HFFc6 (cell line): Measurements from ENCODE around the gene TMEM184A. TPM values are rescaled to one million over a fixed set of nuclear protein-coding genes. Genes with fewer than 3 reads are reported as not detected.

Experiments used
- DNase-seq: peaks from one replicate; pipeline ENCODE4 v3.0.0-alpha.2; 2018
- H3K27ac Mint-ChIP-seq: 2 replicates; pipeline ENCODE4 v1.8.0; 2020; ENCODE audit warnings: mild to moderate bottlenecking, mixed read lengths
- H3K27me3 Mint-ChIP-seq: 2 replicates; pipeline ENCODE4 v1.8.0; 2021; ENCODE audit warnings: mild to moderate bottlenecking, moderate library complexity, mixed read lengths; ENCODE audit not compliant: insufficient read depth
- H3K36me3 Mint-ChIP-seq: 2 replicates; pipeline ENCODE4 v1.8.0; 2021; ENCODE audit warnings: low read depth, mixed read lengths
- H3K4me1 Mint-ChIP-seq: 2 replicates; pipeline ENCODE4 v1.8.0; 2020; ENCODE audit warnings: low read depth, mixed read lengths
- H3K4me3 Mint-ChIP-seq: 2 replicates; pipeline ENCODE4 v1.8.0; 2020; ENCODE audit warnings: mild to moderate bottlenecking, moderate library complexity, mixed read lengths
- H3K9me3 Mint-ChIP-seq: 2 replicates; pipeline ENCODE4 v1.8.0; 2020; ENCODE audit warnings: mild to moderate bottlenecking, mixed read lengths
- CTCF ChIP-seq: fragments of 200-600 bp; sonication (generic); IDR thresholded peaks from 2 replicates; pipeline ENCODE4 v1.5.0; 2021; ENCODE audit warnings: antibody characterized with exemption, mild to moderate bottlenecking
- total RNA-seq, 6 experiments: library from RNA; stranded (reverse); fragmentation: NEBNext Ultra II Directional; extraction: Animal tissue kit (Norgen Biotek cat#: 25700); gene quantifications; 2 replicates in 1 of 6; 3 replicates in 5 of 6; pipeline ENCODE4 v1.2.3, GENCODE V29; 2021

TMEM184A gene
- total RNA-seq, 6 experiments from 2014 or later = 0.79 to 2.0 (median 1.5) TPM

- H3K36me3 Mint-ChIP-seq = no peaks in the 10 kb centered on the region
Observed at GRCh38 chr7:1599640-1600395, 43.8 kb upstream of the TMEM184A start.

GRCh38 chr7:1598961-1599639, 43.1 kb upstream of the TMEM184A start:
- Mint-ChIP-seq H3K36me3 (no peaks in the 10 kb centered on the region), H3K9me3 (no peaks in the 10 kb centered on the region), H3K4me3 (no peak overlapping the region), H3K27me3 (peaks cover 57% of the 10 kb centered on the region), H3K4me1 (no peaks in the 10 kb centered on the region), H3K27ac (no peak overlapping the region)
- DNase-seq = no peak
- TF ChIP-seq CTCF = no peak

More at GRCh38 chr7:1599640-1600395, 43.8 kb upstream of the TMEM184A start:
- Mint-ChIP-seq H3K4me1 (no peaks in the 10 kb centered on the region), H3K9me3 (no peaks in the 10 kb centered on the region), H3K4me3 (no peak overlapping the region), H3K27me3 (peaks cover 57% of the 10 kb centered on the region), H3K27ac (no peak overlapping the region)
- no peak for DNase-seq
- TF ChIP-seq CTCF = no peak

GRCh38 chr7:1598286-1598685, 42.3 kb upstream of the TMEM184A start:
- no peak overlapping the region for H3K27ac Mint-ChIP-seq
- H3K9me3 Mint-ChIP-seq = no peaks in the 10 kb centered on the region
- no peak for DNase-seq
- H3K36me3 Mint-ChIP-seq = no peaks in the 10 kb centered on the region
- no peak for TF ChIP-seq CTCF
- no peak overlapping the region for H3K4me3 Mint-ChIP-seq
- H3K27me3 Mint-ChIP-seq = peaks cover 55% of the 10 kb centered on the region
- no peaks in the 10 kb centered on the region for H3K4me1 Mint-ChIP-seq

- Mint-ChIP-seq H3K9me3 (no peaks in the 10 kb centered on the region), H3K36me3 (no peaks in the 10 kb centered on the region), H3K4me1 (no peaks in the 10 kb centered on the region), H3K4me3 (no peak overlapping the region), H3K27ac (no peak overlapping the region), H3K27me3 (peaks cover 55% of the 10 kb centered on the region)
- no peak for DNase-seq
- TF ChIP-seq CTCF = no peak
Observed at GRCh38 chr7:1597791-1598190, 41.8 kb upstream of the TMEM184A start.

GRCh38 chr7:1597066-1597760, 41.2 kb upstream of the TMEM184A start:
- Mint-ChIP-seq H3K4me1 (no peaks in the 10 kb centered on the region), H3K27me3 (peaks cover 53% of the 10 kb centered on the region), H3K9me3 (no peaks in the 10 kb centered on the region), H3K27ac (no peak overlapping the region), H3K36me3 (no peaks in the 10 kb centered on the region), H3K4me3 (no peak overlapping the region)
- no peak for TF ChIP-seq CTCF
- DNase-seq = no peak
